Sigmoid colon (tissue), 7 donors: ENCODE measurements around the gene UMODL1. TPM values are rescaled to one million over a fixed set of nuclear protein-coding genes. Genes with fewer than 3 reads are reported as not detected.

Source experiments
- DNase-seq: peaks from one replicate; pipeline ENCODE4 v3.0.0-alpha.2; 2019
- H3K27ac ChIP-seq, 4 donors: fragments of 200-600 bp; sonication (generic); one replicate each; pipeline ENCODE4 v1.5.1; 2016 to 2019; ENCODE audit warnings: mild to moderate bottlenecking in 1 of 4
- H3K27me3 ChIP-seq, 3 donors: fragments of 200-600 bp; sonication (generic); one replicate each; pipeline ENCODE4 v1.5.1; 2019; ENCODE audit warnings: mild to moderate bottlenecking in 1 of 3
- H3K36me3 ChIP-seq, 4 donors: fragments of 200-600 bp; sonication (generic); one replicate each; pipeline ENCODE4 v1.5.1; 2016 to 2019
- H3K4me1 ChIP-seq, 4 donors: fragments of 200-600 bp; sonication (generic); one replicate each; pipeline ENCODE4 v1.5.1; 2017 to 2019
- H3K4me3 ChIP-seq, 4 donors: fragments of 200-600 bp; sonication (generic); one replicate each; pipeline ENCODE4 v1.5.1; 2017 to 2019; ENCODE audit warnings: mild to moderate bottlenecking in 2 of 4, moderate library complexity in 1 of 4
- H3K9me3 ChIP-seq, 4 donors: fragments of 200-600 bp in 3 of 4; sonication (generic) in 3 of 4; one replicate each; pipeline versions ENCODE4 v1.5.1 to v1.6.1; 2013 to 2019
- CTCF ChIP-seq, 4 experiments: fragments of 450-650 bp in 3 of 4; fragments of 200-600 bp in 1 of 4; IDR thresholded peaks; one replicate each; pipeline ENCODE4 v1.5.1; 2016 to 2019; ENCODE audit warnings: antibody characterized with exemption in 4 of 4, mild to moderate bottlenecking in 3 of 4, moderate library complexity in 2 of 4
- EP300 ChIP-seq, 4 donors: sonication (generic); formaldehyde crosslinking; IDR thresholded peaks; one replicate each; pipeline ENCODE4 v1.6.1; 2017; ENCODE audit warnings: antibody characterized with exemption in 4 of 4
- POLR2A ChIP-seq, 2 donors: fragments of 450-650 bp; IDR thresholded peaks; one replicate each; pipeline ENCODE4 v1.6.1; 2016; ENCODE audit warnings: antibody characterized with exemption in 2 of 2, mild to moderate bottlenecking in 2 of 2, moderate library complexity in 2 of 2
- POLR2AphosphoS5 ChIP-seq, 4 donors: sonication (generic); formaldehyde crosslinking; IDR thresholded peaks; one replicate each; pipeline ENCODE4 v1.6.1; 2017; ENCODE audit warnings: antibody characterized with exemption in 4 of 4
- WGBS, 2 donors: extraction: QIAGEN DNeasy Blood & Tissue Kit; methylation state at CpG; one replicate each; pipeline ENCODE4 v1.1.7; 2013; 5-methylcytosine and 5-hydroxymethylcytosine counted together
- intact Hi-C: fragments of 100-400 bp; cut with DNase I; formaldehyde crosslinking; loops from one replicate; pipeline ENCODE4 v1.15.1; 2023
- polyA plus RNA-seq, 3 donors: library from polyadenylated mRNA; stranded (reverse); fragments of 200-250 nt; gene quantifications; one replicate each; pipeline ENCODE4 v1.2.3, GENCODE V29; 2013
- total RNA-seq, 4 donors: library from RNA; depleted of rRNA; stranded (reverse); fragments of >200 nt; gene quantifications; one replicate each; pipeline ENCODE4 v1.1.0, GENCODE V29; 2016
- donor health status: healthy with polysubstance abuse.
- donor health status: Bipolar disorder and iron deficiency.
- donor health status: healthy.

Gene UMODL1
- total and polyA plus RNA-seq, 7 donors, result 0.13 to 0.23 TPM; not detected in 5

- 92% methylated on average over 13 of the region's 13 CpGs for WGBS, 2 donors
- Histone ChIP-seq H3K4me1 (peaks cover 0 to 6% (median 3%) of the 10 kb centered on the region in 4 donors), H3K9me3 (no peaks in the 10 kb centered on the region), H3K27me3 (peaks cover 0 to 6% (median 0%) of the 10 kb centered on the region in 3 donors), H3K36me3 (no peaks in the 10 kb centered on the region), H3K4me3 (no peak overlapping the region), H3K27ac (no peak overlapping the region)
- TF ChIP-seq POLR2AphosphoS5 (IDR thresholded peaks at IDR 0.05) (no peak), EP300 (IDR thresholded peaks at IDR 0.05) (no peak), POLR2A (IDR thresholded peaks at IDR 0.05) (no peak), CTCF (IDR thresholded peaks at IDR 0.05) (no peak)
- intact Hi-C loops, result no loop called here
- no peak for DNase-seq
Measured at GRCh38 chr21:42153746-42154145, 82.6 kb downstream of the UMODL1 start.

GRCh38 chr21:42154237-42155044 is 83.3 kb downstream of the UMODL1 start:
- intact Hi-C loops, result no loop called here
- no peak for DNase-seq
- no peak overlapping the region for H3K27ac ChIP-seq
- H3K9me3 ChIP-seq, result no peaks in the 10 kb centered on the region
- no peaks in the 10 kb centered on the region for H3K36me3 ChIP-seq
- peaks cover 0 to 6% (median 3%) of the 10 kb centered on the region in 4 donors for H3K4me1 ChIP-seq
- peaks cover 0 to 11% (median 0%) of the 10 kb centered on the region in 3 donors for H3K27me3 ChIP-seq
- TF ChIP-seq CTCF (IDR thresholded peaks at IDR 0.05) (no peak), EP300 (IDR thresholded peaks at IDR 0.05) (no peak), POLR2A (IDR thresholded peaks at IDR 0.05) (no peak), POLR2AphosphoS5 (IDR thresholded peaks at IDR 0.05) (no peak)
- WGBS, 2 donors, result 87 to 88% methylated on average over 17 of the region's 17 CpGs
- H3K4me3 ChIP-seq, result no peak overlapping the region

GRCh38 chr21:42155045-42155855 is 84.1 kb downstream of the UMODL1 start:
- Histone ChIP-seq H3K4me3 (no peak overlapping the region), H3K9me3 (no peaks in the 10 kb centered on the region), H3K36me3 (no peaks in the 10 kb centered on the region), H3K27ac (no peak overlapping the region), H3K27me3 (peaks cover 0 to 13% (median 0%) of the 10 kb centered on the region in 3 donors), H3K4me1 (peaks cover 0 to 6% (median 3%) of the 10 kb centered on the region in 4 donors)
- DNase-seq, result no peak
- 83 to 90% methylated on average over 23 of the region's 23 CpGs for WGBS, 2 donors
- TF ChIP-seq CTCF (IDR thresholded peaks at IDR 0.05), result no peak
- no peak for TF ChIP-seq POLR2A (IDR thresholded peaks at IDR 0.05)
- TF ChIP-seq POLR2AphosphoS5 (IDR thresholded peaks at IDR 0.05), result no peak
- TF ChIP-seq EP300 (IDR thresholded peaks at IDR 0.05), result no peak
- intact Hi-C loops, result no loop called here

GRCh38 chr21:42156690-42157605 is 85.8 kb downstream of the UMODL1 start:
- no peaks in the 10 kb centered on the region for H3K9me3 ChIP-seq
- peaks cover 0 to 13% (median 0%) of the 10 kb centered on the region in 3 donors for H3K27me3 ChIP-seq
- H3K36me3 ChIP-seq, result no peaks in the 10 kb centered on the region
- H3K4me3 ChIP-seq, result no peak overlapping the region
- intact Hi-C loops, result no loop called here
- H3K4me1 ChIP-seq, result peaks cover 0 to 6% (median 3%) of the 10 kb centered on the region in 4 donors
- no peak overlapping the region for H3K27ac ChIP-seq
- WGBS, 2 donors, result 42 to 78% methylated on average over 20 of the region's 20 CpGs
- no peak for TF ChIP-seq POLR2A (IDR thresholded peaks at IDR 0.05)
- TF ChIP-seq EP300 (IDR thresholded peaks at IDR 0.05), result no peak
- no peak for TF ChIP-seq POLR2AphosphoS5 (IDR thresholded peaks at IDR 0.05)
- no peak for TF ChIP-seq CTCF (IDR thresholded peaks at IDR 0.05)
- no peak for DNase-seq
